Measurements from ENCODE around the gene MSRB1. TPM values are rescaled to one million over a fixed set of nuclear protein-coding genes. Genes with fewer than 3 reads are reported as not detected.

Gene MSRB1
- total RNA-seq, 4 donors from 2014 or later, result 16.7 to 40.7 (median 35.2) TPM

GRCh38 chr16:1913327-1914083 is 29.5 kb downstream of the MSRB1 start:
- Histone ChIP-seq H3K4me1 (no peaks in the 10 kb centered on the region), H3K9me3 (no peaks in the 10 kb centered on the region), H3K27ac (no peak overlapping the region), H3K36me3 (no peaks in the 10 kb centered on the region), H3K27me3 (peaks cover 28 to 48% (median 37%) of the 10 kb centered on the region in 3 donors), H3K4me3 (no peak overlapping the region)
- intact Hi-C loops (cut with DNase I; ENCODE audit: low total_unique reads) (no loop called here), in situ Hi-C loops (cut with MboI; ENCODE audit: low sequenced_read_pairs in 4 of 4) (no loop called here)
- no peak for DNase-seq
- TF ChIP-seq CTCF (IDR thresholded peaks at IDR 0.05 in 4 of 5, conservative IDR thresholded peaks at IDR 0.05 in 1 of 5) (no peak), POLR2A (IDR thresholded peaks at IDR 0.05) (no peak)
- no peak for ATAC-seq

GRCh38 chr16:1912215-1912543 is 30.8 kb downstream of the MSRB1 start:
- DNase-seq (no peak), ATAC-seq (no peak)
- H3K36me3 ChIP-seq, result no peaks in the 10 kb centered on the region
- in situ Hi-C loops (cut with MboI; ENCODE audit: low sequenced_read_pairs in 4 of 4) (no loop called here), intact Hi-C loops (cut with DNase I; ENCODE audit: low total_unique reads) (no loop called here)
- no peaks in the 10 kb centered on the region for H3K4me1 ChIP-seq
- H3K27ac ChIP-seq, result no peak overlapping the region
- peaks cover 23 to 53% (median 42%) of the 10 kb centered on the region in 3 donors for H3K27me3 ChIP-seq
- no peak overlapping the region for H3K4me3 ChIP-seq
- TF ChIP-seq POLR2A (IDR thresholded peaks at IDR 0.05) (no peak), CTCF (IDR thresholded peaks at IDR 0.05 in 4 of 5, conservative IDR thresholded peaks at IDR 0.05 in 1 of 5) (no peak)
- H3K9me3 ChIP-seq, result no peaks in the 10 kb centered on the region

GRCh38 chr16:1911467-1912214 is 31.4 kb downstream of the MSRB1 start:
- TF ChIP-seq POLR2A (IDR thresholded peaks at IDR 0.05), result no peak
- no peak for TF ChIP-seq CTCF (IDR thresholded peaks at IDR 0.05 in 4 of 5, conservative IDR thresholded peaks at IDR 0.05 in 1 of 5)
- Histone ChIP-seq H3K27me3 (peaks cover 21 to 53% (median 37%) of the 10 kb centered on the region in 3 donors), H3K27ac (no peak overlapping the region), H3K36me3 (no peaks in the 10 kb centered on the region), H3K4me3 (no peak overlapping the region), H3K9me3 (no peaks in the 10 kb centered on the region), H3K4me1 (no peaks in the 10 kb centered on the region)
- ATAC-seq (no peak), DNase-seq (no peak)
- intact Hi-C loops (cut with DNase I; ENCODE audit: low total_unique reads), result no loop called here
- in situ Hi-C loops (cut with MboI; ENCODE audit: low sequenced_read_pairs in 4 of 4), result no loop called here

GRCh38 chr16:1909561-1910231 is 33.3 kb downstream of the MSRB1 start:
- no peak for ATAC-seq
- intact Hi-C loops (cut with DNase I; ENCODE audit: low total_unique reads), result no loop called here
- TF ChIP-seq POLR2A (IDR thresholded peaks at IDR 0.05) (no peak), CTCF (IDR thresholded peaks at IDR 0.05 in 4 of 5, conservative IDR thresholded peaks at IDR 0.05 in 1 of 5) (no peak)
- DNase-seq, result no peak
- in situ Hi-C loops (cut with MboI; ENCODE audit: low sequenced_read_pairs in 4 of 4), result no loop called here
- H3K4me3 ChIP-seq, result no peak overlapping the region
- no peaks in the 10 kb centered on the region for H3K36me3 ChIP-seq
- H3K4me1 ChIP-seq, result no peaks in the 10 kb centered on the region
- H3K27me3 ChIP-seq, result peaks cover 19 to 49% (median 24%) of the 10 kb centered on the region in 3 donors
- H3K27ac ChIP-seq, result no peak overlapping the region
- H3K9me3 ChIP-seq, result no peaks in the 10 kb centered on the region
